HEK293 (cell line): ENCODE data around the gene RANBP1.

Experiments used
- CTCF ChIA-PET: fragments of 350-600 bp; formaldehyde crosslinking; extraction: SDS; loops from one replicate; lab custom pipeline; 2021; ENCODE audit warnings: antibody characterized with exemption; lab: Yijun Ruan, JAX
- POLR2A ChIA-PET: fragments of 300-600 bp; formaldehyde crosslinking; extraction: SDS; loops from one replicate; lab custom pipeline; 2020; ENCODE audit warnings: antibody characterized with exemption, inconsistent platforms; lab: Yijun Ruan, JAX
- H3K27ac ChIP-seq: fragments of 200-500 bp; sonication (Bioruptor generic); 2 replicates; pipeline ENCODE4 v1.5.1; 2014; ENCODE audit warnings: low read depth, low read length, control low read depth, inconsistent platforms; ENCODE audit errors: extremely low read depth
- H3K36me3 ChIP-seq, 2 experiments: fragments of 200-500 bp in 1 of 2; sonication (Bioruptor generic) in 1 of 2; 1 replicate in 1 of 2; 2 replicates in 1 of 2; pipeline ENCODE4 v1.5.1; 2014 to 2017; ENCODE audit warnings: inconsistent platforms in 2 of 2, low read length in 2 of 2; ENCODE audit not compliant: control insufficient read depth in 2 of 2, insufficient read depth in 1 of 2
- H3K4me1 ChIP-seq: fragments of 200-500 bp; sonication (Bioruptor generic); 2 replicates; pipeline ENCODE4 v1.5.1; 2014; ENCODE audit warnings: mild to moderate bottlenecking, low read length, inconsistent platforms; ENCODE audit not compliant: control insufficient read depth, insufficient read depth
- H3K4me3 ChIP-seq: 2 replicates; pipeline ENCODE4 v1.5.1; 2011; ENCODE audit warnings: low read depth, mild to moderate bottlenecking, control low read depth, low read length, moderate library complexity
- H3K9me3 ChIP-seq: fragments of 200-500 bp; sonication (Bioruptor generic); 2 replicates; pipeline ENCODE4 v1.5.1; 2014; ENCODE audit warnings: low read depth, low read length, inconsistent platforms; ENCODE audit not compliant: control insufficient read depth, insufficient read depth
- GLIS1 ChIP-seq: fragments of 450-650 bp; formaldehyde crosslinking; IDR thresholded peaks from 2 replicates; pipeline ENCODE4 v1.5.1; 2016; ENCODE audit warnings: missing biosample characterization, missing genetic modification characterization
- SCRT1 ChIP-seq: fragments of 450-650 bp; formaldehyde crosslinking; IDR thresholded peaks from 2 replicates; pipeline ENCODE4 v1.5.1; 2016; ENCODE audit warnings: missing biosample characterization, missing genetic modification characterization, borderline replicate concordance
- YY1 ChIP-seq: fragments of 450-650 bp; formaldehyde crosslinking; IDR thresholded peaks from 2 replicates; pipeline ENCODE4 v1.5.1; 2018; ENCODE audit warnings: missing biosample characterization, missing genetic modification characterization
- ZBTB1 ChIP-seq: fragments of 450-650 bp; formaldehyde crosslinking; IDR thresholded peaks from 2 replicates; pipeline ENCODE4 v1.5.1; 2016; ENCODE audit warnings: missing biosample characterization, missing genetic modification characterization
- ZFHX2 ChIP-seq: fragments of 450-650 bp; formaldehyde crosslinking; conservative IDR thresholded peaks from 2 replicates; pipeline ENCODE4 v1.5.1; 2016; ENCODE audit warnings: missing biosample characterization, missing genetic modification characterization
- ZNF121 ChIP-seq: fragments of 450-650 bp; formaldehyde crosslinking; IDR thresholded peaks from 2 replicates; pipeline ENCODE4 v1.5.1; 2016; ENCODE audit warnings: missing biosample characterization, missing genetic modification characterization
- ZNF140 ChIP-seq: fragments of 450-650 bp; formaldehyde crosslinking; IDR thresholded peaks from 2 replicates; pipeline ENCODE4 v1.5.1; 2016; ENCODE audit warnings: missing biosample characterization, missing genetic modification characterization
- ZNF274 ChIP-seq, 2 experiments: fragments of 200-500 bp in 1 of 2; fragments of 450-650 bp in 1 of 2; sonication (Bioruptor generic) in 1 of 2; formaldehyde crosslinking in 1 of 2; IDR thresholded peaks; 2 replicates each; pipeline versions ENCODE4 v1.5.1 to v1.6.1; 2014 to 2016; ENCODE audit warnings: borderline replicate concordance in 1 of 2, inconsistent platforms in 1 of 2, low read length in 1 of 2, missing biosample characterization in 1 of 2, missing genetic modification characterization in 1 of 2
- ZNF292 ChIP-seq: fragments of 450-650 bp; formaldehyde crosslinking; IDR thresholded peaks from 2 replicates; pipeline ENCODE4 v1.5.1; 2016; ENCODE audit warnings: low read depth, missing biosample characterization, missing genetic modification characterization, borderline replicate concordance
- ZNF391 ChIP-seq: fragments of 450-650 bp; formaldehyde crosslinking; IDR thresholded peaks from 2 replicates; pipeline ENCODE4 v1.5.1; 2016; ENCODE audit warnings: low read depth, missing biosample characterization, missing genetic modification characterization, borderline replicate concordance
- ZNF530 ChIP-seq: fragments of 450-650 bp; formaldehyde crosslinking; IDR thresholded peaks from 2 replicates; pipeline ENCODE4 v1.5.1; 2016; ENCODE audit warnings: low read depth, missing biosample characterization, missing genetic modification characterization
- ZNF561 ChIP-seq: fragments of 450-650 bp; IDR thresholded peaks from 2 replicates; pipeline ENCODE4 v1.5.1; 2018; ENCODE audit warnings: missing biosample characterization, missing genetic modification characterization, borderline replicate concordance
- ZNF670 ChIP-seq: fragments of 450-650 bp; formaldehyde crosslinking; IDR thresholded peaks from 2 replicates; pipeline ENCODE4 v1.5.1; 2016; ENCODE audit warnings: missing biosample characterization, missing genetic modification characterization, low read depth
- TF ChIP-seq, protein P1 (sequence below): fragments of 450-650 bp; formaldehyde crosslinking; IDR thresholded peaks from 2 replicates; pipeline ENCODE4 v1.5.1; 2016; ENCODE audit warnings: missing biosample characterization, missing genetic modification characterization
- TF ChIP-seq, protein P2 (sequence below): fragments of 450-650 bp; formaldehyde crosslinking; IDR thresholded peaks from 2 replicates; pipeline ENCODE4 v1.5.1; 2016; ENCODE audit warnings: missing biosample characterization, missing genetic modification characterization
- TF ChIP-seq, protein P3 (sequence below): fragments of 450-650 bp; formaldehyde crosslinking; conservative IDR thresholded peaks from 2 replicates; pipeline ENCODE4 v1.5.1; 2016; ENCODE audit warnings: low read depth, missing biosample characterization, missing genetic modification characterization
- TF ChIP-seq, protein P4 (sequence below): fragments of 450-650 bp; formaldehyde crosslinking; IDR thresholded peaks from 2 replicates; pipeline ENCODE4; 2016; ENCODE audit warnings: missing biosample characterization, missing genetic modification characterization
- TF ChIP-seq, protein P5 (sequence below): fragments of 450-650 bp; formaldehyde crosslinking; IDR thresholded peaks from 2 replicates; pipeline ENCODE4 v1.5.1; 2016; ENCODE audit warnings: missing biosample characterization, missing genetic modification characterization, borderline replicate concordance

Gene RANBP1

DNA sequence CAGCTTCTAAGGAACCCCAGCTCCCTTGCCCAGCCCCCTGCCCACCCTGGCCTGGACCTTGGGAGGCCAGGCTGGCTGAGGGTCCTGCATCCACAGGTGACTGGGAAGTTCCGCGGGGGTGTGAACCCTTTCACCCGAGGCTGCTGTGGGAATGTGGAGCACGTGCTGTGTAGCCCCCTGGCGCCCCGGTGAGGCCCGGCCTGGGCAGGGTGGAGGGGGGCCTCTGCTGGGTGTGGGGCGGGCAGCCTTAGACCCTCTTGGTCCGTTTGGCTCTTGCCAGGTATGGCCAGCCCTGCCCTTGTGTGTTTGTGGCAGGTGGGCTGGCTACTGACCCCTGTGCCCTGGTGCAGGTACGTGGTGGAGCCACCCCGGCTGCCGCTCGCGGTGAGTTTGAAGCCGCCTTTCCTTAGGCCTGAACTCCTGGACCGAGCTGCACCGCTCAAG, 24.6 kb downstream of the RANBP1 start:
- POLR2A ChIA-PET = no interaction called here
- TF ChIP-seq YY1 (tag by site-specific recombination) = no peak
- TF ChIP-seq, protein P1, sequence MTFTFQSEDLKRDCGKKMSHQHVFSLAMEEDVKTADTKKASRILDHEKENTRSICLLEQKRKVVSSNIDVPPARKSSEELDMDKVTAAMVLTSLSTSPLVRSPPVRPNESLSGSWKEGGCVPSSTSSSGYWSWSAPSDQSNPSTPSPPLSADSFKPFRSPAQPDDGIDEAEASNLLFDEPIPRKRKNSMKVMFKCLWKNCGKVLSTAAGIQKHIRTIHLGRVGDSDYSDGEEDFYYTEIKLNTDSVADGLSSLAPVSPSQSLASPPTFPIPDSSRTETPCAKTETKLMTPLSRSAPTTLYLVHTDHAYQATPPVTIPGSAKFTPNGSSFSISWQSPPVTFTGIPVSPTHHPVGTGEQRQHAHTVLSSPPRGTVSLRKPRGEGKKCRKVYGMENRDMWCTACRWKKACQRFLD (tag by site-specific recombination) = no peak
- no peak for TF ChIP-seq ZNF140 (tag by site-specific recombination)
- TF ChIP-seq, protein P2, sequence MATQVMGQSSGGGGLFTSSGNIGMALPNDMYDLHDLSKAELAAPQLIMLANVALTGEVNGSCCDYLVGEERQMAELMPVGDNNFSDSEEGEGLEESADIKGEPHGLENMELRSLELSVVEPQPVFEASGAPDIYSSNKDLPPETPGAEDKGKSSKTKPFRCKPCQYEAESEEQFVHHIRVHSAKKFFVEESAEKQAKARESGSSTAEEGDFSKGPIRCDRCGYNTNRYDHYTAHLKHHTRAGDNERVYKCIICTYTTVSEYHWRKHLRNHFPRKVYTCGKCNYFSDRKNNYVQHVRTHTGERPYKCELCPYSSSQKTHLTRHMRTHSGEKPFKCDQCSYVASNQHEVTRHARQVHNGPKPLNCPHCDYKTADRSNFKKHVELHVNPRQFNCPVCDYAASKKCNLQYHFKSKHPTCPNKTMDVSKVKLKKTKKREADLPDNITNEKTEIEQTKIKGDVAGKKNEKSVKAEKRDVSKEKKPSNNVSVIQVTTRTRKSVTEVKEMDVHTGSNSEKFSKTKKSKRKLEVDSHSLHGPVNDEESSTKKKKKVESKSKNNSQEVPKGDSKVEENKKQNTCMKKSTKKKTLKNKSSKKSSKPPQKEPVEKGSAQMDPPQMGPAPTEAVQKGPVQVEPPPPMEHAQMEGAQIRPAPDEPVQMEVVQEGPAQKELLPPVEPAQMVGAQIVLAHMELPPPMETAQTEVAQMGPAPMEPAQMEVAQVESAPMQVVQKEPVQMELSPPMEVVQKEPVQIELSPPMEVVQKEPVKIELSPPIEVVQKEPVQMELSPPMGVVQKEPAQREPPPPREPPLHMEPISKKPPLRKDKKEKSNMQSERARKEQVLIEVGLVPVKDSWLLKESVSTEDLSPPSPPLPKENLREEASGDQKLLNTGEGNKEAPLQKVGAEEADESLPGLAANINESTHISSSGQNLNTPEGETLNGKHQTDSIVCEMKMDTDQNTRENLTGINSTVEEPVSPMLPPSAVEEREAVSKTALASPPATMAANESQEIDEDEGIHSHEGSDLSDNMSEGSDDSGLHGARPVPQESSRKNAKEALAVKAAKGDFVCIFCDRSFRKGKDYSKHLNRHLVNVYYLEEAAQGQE (tag by site-specific recombination) = no peak
- no peak for TF ChIP-seq SCRT1 (tag by site-specific recombination)
- no peak for TF ChIP-seq ZNF292 (tag by site-specific recombination)
- no peak for TF ChIP-seq ZNF391 (tag by site-specific recombination)
- TF ChIP-seq, protein P3, sequence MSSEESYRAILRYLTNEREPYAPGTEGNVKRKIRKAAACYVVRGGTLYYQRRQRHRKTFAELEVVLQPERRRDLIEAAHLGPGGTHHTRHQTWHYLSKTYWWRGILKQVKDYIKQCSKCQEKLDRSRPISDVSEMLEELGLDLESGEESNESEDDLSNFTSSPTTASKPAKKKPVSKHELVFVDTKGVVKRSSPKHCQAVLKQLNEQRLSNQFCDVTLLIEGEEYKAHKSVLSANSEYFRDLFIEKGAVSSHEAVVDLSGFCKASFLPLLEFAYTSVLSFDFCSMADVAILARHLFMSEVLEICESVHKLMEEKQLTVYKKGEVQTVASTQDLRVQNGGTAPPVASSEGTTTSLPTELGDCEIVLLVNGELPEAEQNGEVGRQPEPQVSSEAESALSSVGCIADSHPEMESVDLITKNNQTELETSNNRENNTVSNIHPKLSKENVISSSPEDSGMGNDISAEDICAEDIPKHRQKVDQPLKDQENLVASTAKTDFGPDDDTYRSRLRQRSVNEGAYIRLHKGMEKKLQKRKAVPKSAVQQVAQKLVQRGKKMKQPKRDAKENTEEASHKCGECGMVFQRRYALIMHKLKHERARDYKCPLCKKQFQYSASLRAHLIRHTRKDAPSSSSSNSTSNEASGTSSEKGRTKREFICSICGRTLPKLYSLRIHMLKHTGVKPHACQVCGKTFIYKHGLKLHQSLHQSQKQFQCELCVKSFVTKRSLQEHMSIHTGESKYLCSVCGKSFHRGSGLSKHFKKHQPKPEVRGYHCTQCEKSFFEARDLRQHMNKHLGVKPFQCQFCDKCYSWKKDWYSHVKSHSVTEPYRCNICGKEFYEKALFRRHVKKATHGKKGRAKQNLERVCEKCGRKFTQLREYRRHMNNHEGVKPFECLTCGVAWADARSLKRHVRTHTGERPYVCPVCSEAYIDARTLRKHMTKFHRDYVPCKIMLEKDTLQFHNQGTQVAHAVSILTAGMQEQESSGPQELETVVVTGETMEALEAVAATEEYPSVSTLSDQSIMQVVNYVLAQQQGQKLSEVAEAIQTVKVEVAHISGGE = no peak
- TF ChIP-seq, protein P4, sequence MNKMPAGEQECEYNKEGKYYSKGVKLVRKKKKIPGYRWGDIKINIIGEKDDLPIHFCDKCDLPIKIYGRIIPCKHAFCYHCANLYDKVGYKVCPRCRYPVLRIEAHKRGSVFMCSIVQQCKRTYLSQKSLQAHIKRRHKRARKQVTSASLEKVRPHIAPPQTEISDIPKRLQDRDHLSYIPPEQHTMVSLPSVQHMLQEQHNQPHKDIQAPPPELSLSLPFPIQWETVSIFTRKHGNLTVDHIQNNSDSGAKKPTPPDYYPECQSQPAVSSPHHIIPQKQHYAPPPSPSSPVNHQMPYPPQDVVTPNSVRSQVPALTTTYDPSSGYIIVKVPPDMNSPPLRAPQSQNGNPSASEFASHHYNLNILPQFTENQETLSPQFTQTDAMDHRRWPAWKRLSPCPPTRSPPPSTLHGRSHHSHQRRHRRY (tag by site-specific recombination) = no peak
- TF ChIP-seq, all 188 proteins: peak for 0
- CTCF ChIA-PET = no interaction called here
- no peaks in the 10 kb centered on the region for H3K9me3 ChIP-seq
- peaks cover 0 to 69% of the 10 kb centered on the region in 2 experiments; a peak in 1 of 3 replicates for H3K36me3 ChIP-seq
- no peak overlapping the region for H3K27ac ChIP-seq
- no peaks in the 10 kb centered on the region; the same call in 1 of the 2 replicates for H3K4me1 ChIP-seq
- no peak overlapping the region for H3K4me3 ChIP-seq

DNA sequence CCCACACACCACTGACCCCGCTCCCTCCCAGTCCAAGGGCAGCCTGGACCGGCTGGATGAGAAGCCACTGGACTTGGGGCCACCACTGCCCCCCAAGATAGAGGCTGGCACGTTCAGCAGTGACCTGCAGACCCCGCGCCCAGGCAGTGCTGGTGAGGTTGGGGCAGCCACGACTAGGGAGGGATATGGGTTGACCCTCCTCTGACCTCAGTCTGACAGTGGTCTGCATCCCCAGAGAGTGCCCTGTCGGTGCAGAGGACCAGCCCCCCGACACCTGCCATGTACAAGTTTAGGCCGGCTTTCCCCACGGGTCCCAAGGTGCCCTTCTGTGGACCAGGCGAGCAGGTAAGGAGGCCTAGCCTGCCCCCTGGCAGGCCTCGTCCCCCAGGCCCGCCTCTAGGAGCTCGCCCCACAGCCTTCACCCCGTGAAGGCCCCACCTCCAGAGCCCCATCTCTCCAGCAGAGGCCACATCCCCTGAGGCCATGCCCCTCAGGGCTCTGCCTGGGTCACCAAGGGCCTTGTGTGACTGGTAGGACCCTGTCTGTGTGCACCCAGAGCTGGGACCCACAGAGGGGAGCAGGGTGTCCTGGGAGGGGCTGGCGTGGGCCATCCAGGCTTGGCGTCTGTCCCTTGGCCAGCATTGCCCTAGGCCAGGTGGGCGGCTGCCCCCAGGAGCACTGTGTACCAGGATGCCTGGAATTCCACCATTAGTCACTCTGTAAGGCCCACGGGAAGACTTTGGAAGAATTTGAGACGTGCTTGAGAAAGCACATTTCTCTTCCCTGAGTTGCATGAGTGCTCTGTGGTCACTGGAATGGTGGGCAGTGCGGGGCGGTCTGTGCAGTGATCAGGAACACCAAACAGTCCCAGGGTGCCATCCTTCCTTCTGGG, 25.5 kb downstream of the RANBP1 start:
- Histone ChIP-seq H3K9me3 (no peaks in the 10 kb centered on the region), H3K27ac (no peak overlapping the region), H3K4me3 (no peak overlapping the region), H3K4me1 (no peaks in the 10 kb centered on the region; the same call in 1 of the 2 replicates), H3K36me3 (peaks cover 0 to 66% of the 10 kb centered on the region in 2 experiments; a peak in 1 of 3 replicates)
- ChIA-PET POLR2A (no interaction called here), CTCF (interaction anchor here (0.7 kb wide), 1 partner anchor 31 kb away, joined by 3 read pairs; no protein-coding TSS in a partner anchor)
- TF ChIP-seq ZNF530 = no peak
- 0 out of 2 replicates have a peak, but pooled peaks have one; percentile 10 for TF ChIP-seq GLIS1 (tag by site-specific recombination)
- peak; percentile 59 for TF ChIP-seq ZFHX2 (tag by site-specific recombination)
- TF ChIP-seq ZNF561 = no peak
- TF ChIP-seq, protein P5, sequence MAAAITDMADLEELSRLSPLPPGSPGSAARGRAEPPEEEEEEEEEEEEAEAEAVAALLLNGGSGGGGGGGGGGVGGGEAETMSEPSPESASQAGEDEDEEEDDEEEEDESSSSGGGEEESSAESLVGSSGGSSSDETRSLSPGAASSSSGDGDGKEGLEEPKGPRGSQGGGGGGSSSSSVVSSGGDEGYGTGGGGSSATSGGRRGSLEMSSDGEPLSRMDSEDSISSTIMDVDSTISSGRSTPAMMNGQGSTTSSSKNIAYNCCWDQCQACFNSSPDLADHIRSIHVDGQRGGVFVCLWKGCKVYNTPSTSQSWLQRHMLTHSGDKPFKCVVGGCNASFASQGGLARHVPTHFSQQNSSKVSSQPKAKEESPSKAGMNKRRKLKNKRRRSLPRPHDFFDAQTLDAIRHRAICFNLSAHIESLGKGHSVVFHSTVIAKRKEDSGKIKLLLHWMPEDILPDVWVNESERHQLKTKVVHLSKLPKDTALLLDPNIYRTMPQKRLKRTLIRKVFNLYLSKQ = no peak
- TF ChIP-seq ZNF121 (tag by site-specific recombination) = no peak
- no peak for TF ChIP-seq ZNF670 (tag by site-specific recombination)
- TF ChIP-seq ZNF274 (IDR thresholded peaks at IDR 0.05; ENCODE audit: low read length) = no peak
- no peak for TF ChIP-seq ZNF274 (tag by site-specific recombination; IDR thresholded peaks at IDR 0.05; ENCODE audit: borderline replicate concordance)
- TF ChIP-seq ZBTB1 (tag by site-specific recombination) = no peak
